Liver (tissue), 9 donors: ENCODE data around the gene ANKRD42. TPM values are rescaled to one million over a fixed set of nuclear protein-coding genes. Genes with fewer than 3 reads are reported as not detected.

Source experiments
- DNase-seq: peaks from one replicate; pipeline ENCODE4 v3.0.0-alpha.2; 2017; ENCODE audit warnings: low spot score
- H3K27ac ChIP-seq, 2 donors: one replicate each; pipeline ENCODE4 v1.7.0; 2013; ENCODE audit warnings: inconsistent platforms in 2 of 2, low read length in 2 of 2, control low read depth in 1 of 2, low read depth in 1 of 2, mild to moderate bottlenecking in 1 of 2
- H3K27me3 ChIP-seq, 4 donors: one replicate each; pipeline versions ENCODE4 v1.6.1 to v1.7.0; 2013; ENCODE audit warnings: low read length in 3 of 4, inconsistent platforms in 1 of 4, mild to moderate bottlenecking in 1 of 4, moderate library complexity in 1 of 4; ENCODE audit not compliant: control insufficient read depth in 4 of 4, insufficient read depth in 4 of 4
- H3K36me3 ChIP-seq, 4 donors: one replicate each; pipeline versions ENCODE4 v1.6.1 to v1.7.0; 2013; ENCODE audit warnings: low read length in 3 of 4, mild to moderate bottlenecking in 3 of 4, low read depth in 1 of 4, moderate library complexity in 1 of 4; ENCODE audit not compliant: control insufficient read depth in 4 of 4, insufficient read depth in 3 of 4
- H3K4me1 ChIP-seq, 4 donors: one replicate each; pipeline versions ENCODE4 v1.6.1 to v1.7.0; 2013; ENCODE audit warnings: low read length in 3 of 4, mild to moderate bottlenecking in 3 of 4, moderate library complexity in 1 of 4; ENCODE audit not compliant: control insufficient read depth in 4 of 4, insufficient read depth in 4 of 4
- H3K4me3 ChIP-seq, 3 donors: one replicate each; pipeline versions ENCODE4 v1.6.1 to v1.7.0; 2013; ENCODE audit warnings: low read length in 3 of 3, control low read depth in 1 of 3, low read depth in 1 of 3, mild to moderate bottlenecking in 1 of 3
- H3K9ac ChIP-seq, 2 donors: one replicate each; pipeline ENCODE4 v1.7.0; 2013; ENCODE audit warnings: low read length in 2 of 2, mild to moderate bottlenecking in 2 of 2, moderate library complexity in 2 of 2, control low read depth in 1 of 2, low read depth in 1 of 2
- H3K9me3 ChIP-seq, 4 donors: one replicate each; pipeline versions ENCODE4 v1.6.1 to v1.7.0; 2013; ENCODE audit warnings: low read length in 3 of 4; ENCODE audit not compliant: control insufficient read depth in 4 of 4
- EGR1 ChIP-seq, 2 donors: IDR thresholded peaks; 2 replicates each; pipeline ENCODE4 v1.6.1; 2016 to 2018; ENCODE audit warnings: antibody characterized with exemption in 2 of 2, low read depth in 2 of 2
- FOXA1 ChIP-seq: IDR thresholded peaks from 2 replicates; pipeline ENCODE4 v1.6.1; 2016; ENCODE audit warnings: antibody characterized with exemption
- FOXA2 ChIP-seq: IDR thresholded peaks from 2 replicates; pipeline ENCODE4 v1.6.1; 2016; ENCODE audit warnings: antibody characterized with exemption
- GABPA ChIP-seq, 2 donors: IDR thresholded peaks in 1 of 2; conservative IDR thresholded peaks in 1 of 2; 2 replicates each; pipeline ENCODE4 v1.6.1; 2016; ENCODE audit warnings: antibody characterized with exemption in 2 of 2, mild to moderate bottlenecking in 1 of 2, moderate library complexity in 1 of 2
- HNF4A ChIP-seq, 2 donors: conservative IDR thresholded peaks; 2 replicates each; pipeline ENCODE4 v1.6.1; 2016; ENCODE audit warnings: antibody characterized with exemption in 2 of 2, mild to moderate bottlenecking in 2 of 2
- HNF4G ChIP-seq: IDR thresholded peaks from 2 replicates; pipeline ENCODE4 v1.6.1; 2016; ENCODE audit warnings: antibody characterized with exemption
- JUND ChIP-seq, 2 donors: IDR thresholded peaks; 2 replicates each; pipeline ENCODE4 v1.6.1; 2016; ENCODE audit warnings: antibody characterized with exemption in 2 of 2
- NR2F2 ChIP-seq: IDR thresholded peaks from 2 replicates; pipeline ENCODE4 v1.6.1; 2016; ENCODE audit warnings: antibody characterized with exemption
- RAD21 ChIP-seq, 2 donors: IDR thresholded peaks; 2 replicates each; pipeline ENCODE4 v1.6.1; 2016; ENCODE audit warnings: antibody characterized with exemption in 2 of 2, mild to moderate bottlenecking in 2 of 2
- RXRA ChIP-seq, 2 donors: IDR thresholded peaks; 2 replicates each; pipeline ENCODE4 v1.6.1; 2017 to 2018; ENCODE audit warnings: antibody characterized with exemption in 2 of 2, mild to moderate bottlenecking in 1 of 2
- SP1 ChIP-seq: IDR thresholded peaks from 2 replicates; pipeline ENCODE4 v1.6.1; 2018; ENCODE audit warnings: antibody characterized with exemption, mild to moderate bottlenecking
- TAF1 ChIP-seq: conservative IDR thresholded peaks from 2 replicates; pipeline ENCODE4 v1.6.1; 2016; ENCODE audit warnings: antibody characterized with exemption, mild to moderate bottlenecking
- YY1 ChIP-seq: IDR thresholded peaks from 2 replicates; pipeline ENCODE4 v1.6.1; 2016; ENCODE audit warnings: antibody characterized with exemption, mild to moderate bottlenecking
- WGBS: extraction: QIAGEN DNeasy Blood & Tissue Kit; methylation state at CpG from one replicate; pipeline ENCODE4 v1.1.7; 2013; 5-methylcytosine and 5-hydroxymethylcytosine counted together
- polyA plus RNA-seq, 2 donors: library from polyadenylated mRNA; stranded (reverse) in 1 of 2; unstranded in 1 of 2; fragments of 200-250 nt in 1 of 2; fragments of >200 nt in 1 of 2; fragmentation: Nextera tagmentation in 1 of 2; extraction: Ambion mirVana in 1 of 2; gene quantifications; one replicate each; pipeline versions ENCODE4 v1.2.1 to v1.2.3, GENCODE V29; 2013 to 2015
- total RNA-seq, 2 donors: library from RNA; depleted of rRNA; stranded (reverse); fragments of >200 nt; gene quantifications; one replicate each; pipeline ENCODE4 v1.2.3, GENCODE V29; 2014
- TF ChIP-seq, protein P1 (sequence below): IDR thresholded peaks from 2 replicates; pipeline ENCODE4 v1.6.1; 2016; ENCODE audit warnings: antibody characterized with exemption
- TF ChIP-seq, protein P2 (sequence below): IDR thresholded peaks from 2 replicates; pipeline ENCODE4 v1.6.1; 2016; ENCODE audit warnings: antibody characterized with exemption
- TF ChIP-seq, protein P3 (sequence below): IDR thresholded peaks from 2 replicates; pipeline ENCODE4 v1.6.1; 2016; ENCODE audit warnings: antibody characterized with exemption, mild to moderate bottlenecking
- TF ChIP-seq, protein P4 (sequence below): IDR thresholded peaks from 2 replicates; pipeline ENCODE4 v1.6.1; 2016; ENCODE audit warnings: antibody characterized with exemption
- TF ChIP-seq, protein P5 (sequence below): fragments of 150-350 bp; IDR thresholded peaks from 2 replicates; pipeline ENCODE4 v1.5.1; 2017; ENCODE audit warnings: improper control_type of control experiment, low read depth, low read length; ENCODE audit not compliant: missing input control
- donor health status: healthy.
- donor health status: healthy.
- donor health status: healthy.
- donor health status: healthy.
- donor health status: healthy.

ANKRD42 gene
- total and polyA plus RNA-seq, 4 donors: 2.0 to 4.9 (median 2.4) TPM

DNA sequence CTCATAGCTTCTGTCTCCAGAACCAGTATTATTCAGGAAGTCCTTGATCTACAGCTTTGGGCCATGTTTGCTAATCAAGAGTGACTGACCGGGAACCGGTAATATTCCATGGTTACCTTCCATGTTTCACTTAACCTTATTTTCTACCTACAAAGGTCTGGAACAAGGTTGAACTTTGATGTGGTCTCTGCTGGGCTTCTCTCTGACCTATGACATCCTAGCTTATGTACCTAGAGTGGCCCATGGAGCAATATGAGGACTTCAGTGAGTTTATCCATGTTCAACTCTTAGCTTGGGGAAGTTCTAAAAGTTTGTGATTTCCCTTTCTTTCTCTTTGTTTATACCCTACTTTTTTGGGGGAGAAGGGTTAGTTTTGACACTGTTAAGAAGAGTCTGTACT, 59.4 kb downstream of the ANKRD42 start:
- DNase-seq: no peak
- H3K4me1 ChIP-seq: peaks cover 3 to 21% (median 13%) of the 10 kb centered on the region in 4 donors
- H3K27ac ChIP-seq: no peak overlapping the region
- H3K27me3 ChIP-seq: no peaks in the 10 kb centered on the region
- peaks cover 0 to 4% (median 2%) of the 10 kb centered on the region in 4 donors for H3K36me3 ChIP-seq
- H3K9ac ChIP-seq: no peak overlapping the region
- TF ChIP-seq HNF4G: peak; percentile 56
- TF ChIP-seq NR2F2: peak; percentile 65
- peak; percentile 33 for TF ChIP-seq FOXA2
- TF ChIP-seq, protein P1, sequence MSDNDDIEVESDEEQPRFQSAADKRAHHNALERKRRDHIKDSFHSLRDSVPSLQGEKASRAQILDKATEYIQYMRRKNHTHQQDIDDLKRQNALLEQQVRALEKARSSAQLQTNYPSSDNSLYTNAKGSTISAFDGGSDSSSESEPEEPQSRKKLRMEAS: no peak
- peak; percentile 85 for TF ChIP-seq SP1
- peak in 1 of 2 donors; percentile 6 for TF ChIP-seq RAD21 (IDR thresholded peaks at IDR 0.05)
- no peak for TF ChIP-seq YY1
- peak; percentile 54 to 73 for TF ChIP-seq RXRA (IDR thresholded peaks at IDR 0.05)
- TF ChIP-seq EGR1 (IDR thresholded peaks at IDR 0.05; ENCODE audit: low read depth in 2 of 2): no peak
- no peak for TF ChIP-seq FOXA1
- TF ChIP-seq, protein P2, sequence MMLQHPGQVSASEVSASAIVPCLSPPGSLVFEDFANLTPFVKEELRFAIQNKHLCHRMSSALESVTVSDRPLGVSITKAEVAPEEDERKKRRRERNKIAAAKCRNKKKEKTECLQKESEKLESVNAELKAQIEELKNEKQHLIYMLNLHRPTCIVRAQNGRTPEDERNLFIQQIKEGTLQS: no peak
- no peak for TF ChIP-seq GABPA (IDR thresholded peaks at IDR 0.05 in 1 of 2, conservative IDR thresholded peaks at IDR 0.05 in 1 of 2)
- no peak for TF ChIP-seq TAF1
- TF ChIP-seq, protein P3, sequence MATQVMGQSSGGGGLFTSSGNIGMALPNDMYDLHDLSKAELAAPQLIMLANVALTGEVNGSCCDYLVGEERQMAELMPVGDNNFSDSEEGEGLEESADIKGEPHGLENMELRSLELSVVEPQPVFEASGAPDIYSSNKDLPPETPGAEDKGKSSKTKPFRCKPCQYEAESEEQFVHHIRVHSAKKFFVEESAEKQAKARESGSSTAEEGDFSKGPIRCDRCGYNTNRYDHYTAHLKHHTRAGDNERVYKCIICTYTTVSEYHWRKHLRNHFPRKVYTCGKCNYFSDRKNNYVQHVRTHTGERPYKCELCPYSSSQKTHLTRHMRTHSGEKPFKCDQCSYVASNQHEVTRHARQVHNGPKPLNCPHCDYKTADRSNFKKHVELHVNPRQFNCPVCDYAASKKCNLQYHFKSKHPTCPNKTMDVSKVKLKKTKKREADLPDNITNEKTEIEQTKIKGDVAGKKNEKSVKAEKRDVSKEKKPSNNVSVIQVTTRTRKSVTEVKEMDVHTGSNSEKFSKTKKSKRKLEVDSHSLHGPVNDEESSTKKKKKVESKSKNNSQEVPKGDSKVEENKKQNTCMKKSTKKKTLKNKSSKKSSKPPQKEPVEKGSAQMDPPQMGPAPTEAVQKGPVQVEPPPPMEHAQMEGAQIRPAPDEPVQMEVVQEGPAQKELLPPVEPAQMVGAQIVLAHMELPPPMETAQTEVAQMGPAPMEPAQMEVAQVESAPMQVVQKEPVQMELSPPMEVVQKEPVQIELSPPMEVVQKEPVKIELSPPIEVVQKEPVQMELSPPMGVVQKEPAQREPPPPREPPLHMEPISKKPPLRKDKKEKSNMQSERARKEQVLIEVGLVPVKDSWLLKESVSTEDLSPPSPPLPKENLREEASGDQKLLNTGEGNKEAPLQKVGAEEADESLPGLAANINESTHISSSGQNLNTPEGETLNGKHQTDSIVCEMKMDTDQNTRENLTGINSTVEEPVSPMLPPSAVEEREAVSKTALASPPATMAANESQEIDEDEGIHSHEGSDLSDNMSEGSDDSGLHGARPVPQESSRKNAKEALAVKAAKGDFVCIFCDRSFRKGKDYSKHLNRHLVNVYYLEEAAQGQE: no peak
- TF ChIP-seq, protein P4, sequence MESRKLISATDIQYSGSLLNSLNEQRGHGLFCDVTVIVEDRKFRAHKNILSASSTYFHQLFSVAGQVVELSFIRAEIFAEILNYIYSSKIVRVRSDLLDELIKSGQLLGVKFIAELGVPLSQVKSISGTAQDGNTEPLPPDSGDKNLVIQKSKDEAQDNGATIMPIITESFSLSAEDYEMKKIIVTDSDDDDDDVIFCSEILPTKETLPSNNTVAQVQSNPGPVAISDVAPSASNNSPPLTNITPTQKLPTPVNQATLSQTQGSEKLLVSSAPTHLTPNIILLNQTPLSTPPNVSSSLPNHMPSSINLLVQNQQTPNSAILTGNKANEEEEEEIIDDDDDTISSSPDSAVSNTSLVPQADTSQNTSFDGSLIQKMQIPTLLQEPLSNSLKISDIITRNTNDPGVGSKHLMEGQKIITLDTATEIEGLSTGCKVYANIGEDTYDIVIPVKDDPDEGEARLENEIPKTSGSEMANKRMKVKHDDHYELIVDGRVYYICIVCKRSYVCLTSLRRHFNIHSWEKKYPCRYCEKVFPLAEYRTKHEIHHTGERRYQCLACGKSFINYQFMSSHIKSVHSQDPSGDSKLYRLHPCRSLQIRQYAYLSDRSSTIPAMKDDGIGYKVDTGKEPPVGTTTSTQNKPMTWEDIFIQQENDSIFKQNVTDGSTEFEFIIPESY: no peak
- TF ChIP-seq JUND (IDR thresholded peaks at IDR 0.05): no peak
- TF ChIP-seq, protein P5, sequence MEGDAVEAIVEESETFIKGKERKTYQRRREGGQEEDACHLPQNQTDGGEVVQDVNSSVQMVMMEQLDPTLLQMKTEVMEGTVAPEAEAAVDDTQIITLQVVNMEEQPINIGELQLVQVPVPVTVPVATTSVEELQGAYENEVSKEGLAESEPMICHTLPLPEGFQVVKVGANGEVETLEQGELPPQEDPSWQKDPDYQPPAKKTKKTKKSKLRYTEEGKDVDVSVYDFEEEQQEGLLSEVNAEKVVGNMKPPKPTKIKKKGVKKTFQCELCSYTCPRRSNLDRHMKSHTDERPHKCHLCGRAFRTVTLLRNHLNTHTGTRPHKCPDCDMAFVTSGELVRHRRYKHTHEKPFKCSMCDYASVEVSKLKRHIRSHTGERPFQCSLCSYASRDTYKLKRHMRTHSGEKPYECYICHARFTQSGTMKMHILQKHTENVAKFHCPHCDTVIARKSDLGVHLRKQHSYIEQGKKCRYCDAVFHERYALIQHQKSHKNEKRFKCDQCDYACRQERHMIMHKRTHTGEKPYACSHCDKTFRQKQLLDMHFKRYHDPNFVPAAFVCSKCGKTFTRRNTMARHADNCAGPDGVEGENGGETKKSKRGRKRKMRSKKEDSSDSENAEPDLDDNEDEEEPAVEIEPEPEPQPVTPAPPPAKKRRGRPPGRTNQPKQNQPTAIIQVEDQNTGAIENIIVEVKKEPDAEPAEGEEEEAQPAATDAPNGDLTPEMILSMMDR: no peak
- TF ChIP-seq HNF4A (conservative IDR thresholded peaks at IDR 0.05): peak; percentile 72 to 86
- WGBS: 42% methylated on average over 2 of the region's 2 CpGs
- no peak overlapping the region for H3K4me3 ChIP-seq
- H3K9me3 ChIP-seq: no peaks in the 10 kb centered on the region
